Hepatocyte (in vitro differentiated cells): ENCODE data around the gene WDFY4. TPM values are rescaled to one million over a fixed set of nuclear protein-coding genes. Genes with fewer than 3 reads are reported as not detected.
A peak's percentile ranks its signal among the peaks of the same experiment; 100 is the strongest.

Experiments used
- DNase-seq: peaks from one replicate; pipeline ENCODE4 v3.0.0-alpha.2; 2016; ENCODE audit warnings: low spot score
- H2AFZ ChIP-seq: fragments of 200-600 bp; sonication (generic); 2 replicates; pipeline ENCODE4 v1.6.0; 2016; ENCODE audit warnings: antibody characterized with exemption, mild to moderate bottlenecking
- H3K27ac ChIP-seq: fragments of 200-600 bp; sonication (generic); 2 replicates; pipeline ENCODE4 v1.5.1; 2016; ENCODE audit warnings: mild to moderate bottlenecking
- H3K27me3 ChIP-seq: fragments of 200-600 bp; sonication (generic); 2 replicates; pipeline ENCODE4 v1.6.1; 2016
- H3K36me3 ChIP-seq: fragments of 200-600 bp; sonication (generic); replicated peaks from 2 replicates; pipeline ENCODE4 v1.5.1; 2016; ENCODE audit warnings: low read depth; ENCODE audit not compliant: insufficient read depth
- H3K4me1 ChIP-seq: fragments of 200-600 bp; sonication (generic); 2 replicates; pipeline ENCODE4 v1.5.1; 2016; ENCODE audit warnings: mild to moderate bottlenecking, moderate library complexity; ENCODE audit not compliant: insufficient read depth
- H3K4me2 ChIP-seq: fragments of 200-600 bp; sonication (generic); 2 replicates; pipeline ENCODE4 v1.6.0; 2016
- H3K4me3 ChIP-seq: fragments of 200-600 bp; sonication (generic); 2 replicates; pipeline ENCODE4 v1.5.1; 2016; ENCODE audit warnings: mild to moderate bottlenecking
- H3K79me2 ChIP-seq: fragments of 200-600 bp; sonication (generic); 2 replicates; pipeline ENCODE4 v1.6.0; 2017; ENCODE audit warnings: mild to moderate bottlenecking
- H3K9me2 ChIP-seq: fragments of 200-600 bp; sonication (generic); replicated peaks from 2 replicates; pipeline ENCODE4 v1.6.0; 2017; ENCODE audit warnings: mild to moderate bottlenecking; ENCODE audit not compliant: insufficient read depth
- H3K9me3 ChIP-seq: fragments of 200-600 bp; sonication (generic); 2 replicates; pipeline ENCODE4 v1.5.1; 2016; ENCODE audit warnings: low read depth, mild to moderate bottlenecking
- H4K20me1 ChIP-seq: fragments of 200-600 bp; sonication (generic); 2 replicates; pipeline ENCODE4 v1.6.0; 2016; ENCODE audit warnings: mild to moderate bottlenecking; ENCODE audit not compliant: insufficient read depth, poor library complexity, severe bottlenecking
- EZH2 ChIP-seq: fragments of 200-600 bp; sonication (generic); IDR thresholded peaks from 2 replicates; pipeline ENCODE4 v1.6.1; 2016; ENCODE audit warnings: antibody characterized with exemption, mild to moderate bottlenecking, borderline replicate concordance
- EZH2phosphoT487 ChIP-seq: fragments of 200-600 bp; sonication (generic); IDR thresholded peaks from one replicate; pipeline ENCODE4 v1.6.1; 2018; ENCODE audit warnings: antibody characterized with exemption, mild to moderate bottlenecking, low read depth, moderate library complexity; ENCODE audit not compliant: unreplicated experiment, severe bottlenecking
- WGBS: methylation state at CpG from one replicate; pipeline ENCODE4 v1.1.6; 2016; ENCODE audit warnings: low lambda C conversion rate; ENCODE audit errors: missing lambda C conversion rate; 5-methylcytosine and 5-hydroxymethylcytosine counted together
- polyA plus RNA-seq: library from polyadenylated mRNA; unstranded; fragments of >200 nt; fragmentation: Nextera tagmentation; extraction: Ambion mirVana; gene quantifications from 2 replicates; pipeline ENCODE4 v1.2.1, GENCODE V29; 2016
- total RNA-seq: library from RNA; depleted of rRNA; stranded (reverse); fragments of >200 nt; gene quantifications from 2 replicates; pipeline ENCODE4 v1.2.3, GENCODE V29; 2014
- TF ChIP-seq, protein P1 (sequence below): fragments of 200-600 bp; sonication (generic); IDR thresholded peaks from 2 replicates; pipeline ENCODE4 v1.5.1; 2016; ENCODE audit warnings: antibody characterized with exemption, mild to moderate bottlenecking; ENCODE audit not compliant: poor library complexity

The WDFY4 gene
- total and polyA plus RNA-seq, 2 experiments from 2014 or later = 0.43 to 0.91 TPM

DNA sequence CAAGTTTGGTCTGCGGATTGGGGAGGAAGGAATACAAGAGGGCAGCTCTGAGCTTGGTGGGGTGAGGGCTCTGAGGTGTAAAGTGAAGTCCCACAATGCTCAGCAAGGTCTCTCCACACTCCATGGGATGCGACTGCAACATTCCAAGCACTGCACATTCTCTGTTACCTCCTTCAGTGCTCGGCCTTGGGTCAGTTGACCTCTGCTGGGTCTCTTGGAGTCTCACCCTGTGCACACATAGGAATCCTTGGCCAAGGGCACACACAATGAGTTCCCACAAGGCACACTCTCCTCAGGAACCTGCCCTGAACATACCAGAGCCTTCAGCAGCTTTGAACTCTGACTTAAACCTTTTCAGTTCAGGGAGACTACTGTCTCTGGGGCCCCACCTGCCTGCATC, 2.4 kb upstream of the WDFY4 start:
- Histone ChIP-seq H3K27me3 (no peaks in the 10 kb centered on the region), H3K9me3 (no peaks in the 10 kb centered on the region), H2AFZ (no peak overlapping the region), H3K79me2 (no peaks in the 10 kb centered on the region), H3K36me3 (no peaks in the 10 kb centered on the region), H3K4me2 (no peak overlapping the region), H4K20me1 (no peaks in the 10 kb centered on the region), H3K4me3 (no peak overlapping the region), H3K9me2 (no peaks in the 10 kb centered on the region), H3K4me1 (no peaks in the 10 kb centered on the region), H3K27ac (no peak overlapping the region)
- TF ChIP-seq, protein P1, sequence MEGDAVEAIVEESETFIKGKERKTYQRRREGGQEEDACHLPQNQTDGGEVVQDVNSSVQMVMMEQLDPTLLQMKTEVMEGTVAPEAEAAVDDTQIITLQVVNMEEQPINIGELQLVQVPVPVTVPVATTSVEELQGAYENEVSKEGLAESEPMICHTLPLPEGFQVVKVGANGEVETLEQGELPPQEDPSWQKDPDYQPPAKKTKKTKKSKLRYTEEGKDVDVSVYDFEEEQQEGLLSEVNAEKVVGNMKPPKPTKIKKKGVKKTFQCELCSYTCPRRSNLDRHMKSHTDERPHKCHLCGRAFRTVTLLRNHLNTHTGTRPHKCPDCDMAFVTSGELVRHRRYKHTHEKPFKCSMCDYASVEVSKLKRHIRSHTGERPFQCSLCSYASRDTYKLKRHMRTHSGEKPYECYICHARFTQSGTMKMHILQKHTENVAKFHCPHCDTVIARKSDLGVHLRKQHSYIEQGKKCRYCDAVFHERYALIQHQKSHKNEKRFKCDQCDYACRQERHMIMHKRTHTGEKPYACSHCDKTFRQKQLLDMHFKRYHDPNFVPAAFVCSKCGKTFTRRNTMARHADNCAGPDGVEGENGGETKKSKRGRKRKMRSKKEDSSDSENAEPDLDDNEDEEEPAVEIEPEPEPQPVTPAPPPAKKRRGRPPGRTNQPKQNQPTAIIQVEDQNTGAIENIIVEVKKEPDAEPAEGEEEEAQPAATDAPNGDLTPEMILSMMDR = no peak
- no peak for TF ChIP-seq EZH2
- TF ChIP-seq EZH2phosphoT487 = no peak
- DNase-seq = peak; percentile 4
- 77% methylated on average over 3 of the region's 3 CpGs for WGBS

DNA sequence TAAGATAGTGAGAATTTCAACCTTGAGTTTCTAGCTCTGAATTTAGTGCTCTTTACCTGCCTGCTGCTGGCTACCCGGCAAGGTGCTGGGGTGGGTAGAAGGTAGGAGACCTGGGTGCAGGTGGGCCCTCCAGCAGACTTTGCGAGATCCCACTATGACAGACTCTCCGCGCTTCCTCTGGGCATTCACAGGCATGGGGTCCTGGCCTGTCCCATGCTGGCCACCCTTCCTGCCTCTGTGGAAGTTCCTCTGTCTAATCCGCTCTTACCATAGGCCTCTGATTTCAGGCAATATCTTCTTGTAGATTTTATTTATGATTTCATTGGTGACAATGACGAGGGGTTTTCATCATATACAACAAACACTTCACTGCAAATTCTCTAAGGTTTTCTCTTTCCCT, 1.2 kb upstream of the WDFY4 start:
- Histone ChIP-seq H3K4me2 (no peak overlapping the region), H3K4me1 (no peaks in the 10 kb centered on the region), H4K20me1 (no peaks in the 10 kb centered on the region), H3K4me3 (no peak overlapping the region), H3K27ac (no peak overlapping the region), H3K9me3 (no peaks in the 10 kb centered on the region), H2AFZ (no peak overlapping the region), H3K9me2 (no peaks in the 10 kb centered on the region), H3K27me3 (no peaks in the 10 kb centered on the region), H3K36me3 (no peaks in the 10 kb centered on the region), H3K79me2 (no peaks in the 10 kb centered on the region)
- WGBS = 93% methylated on average over 6 of the region's 6 CpGs
- TF ChIP-seq EZH2phosphoT487 (no peak), EZH2 (no peak)
- TF ChIP-seq, protein P1 = no peak
- DNase-seq = no peak

DNA sequence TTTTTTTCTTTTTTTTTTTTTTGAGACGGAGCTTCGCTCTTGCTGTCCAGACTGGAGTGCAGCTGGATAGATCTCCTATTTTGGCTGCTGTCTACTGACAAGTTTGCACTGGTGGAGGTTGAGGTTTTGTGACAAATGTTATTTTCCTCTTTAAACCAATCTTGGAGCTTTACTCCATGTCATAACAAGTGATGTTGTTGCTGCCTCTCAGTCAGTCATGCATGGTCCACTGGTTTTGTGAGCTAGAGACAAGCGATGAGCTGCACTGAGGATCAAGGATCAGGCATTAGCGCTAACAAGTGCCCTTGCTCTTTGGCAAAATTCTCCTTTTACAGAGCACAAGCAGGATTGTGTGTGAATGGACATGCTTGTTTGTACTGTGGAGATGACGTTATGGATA, 805 bp upstream of the WDFY4 start:
- H3K4me2 ChIP-seq = no peak overlapping the region
- H3K36me3 ChIP-seq = no peaks in the 10 kb centered on the region
- WGBS = 78% methylated on average over 5 of the region's 5 CpGs
- no peak for DNase-seq
- no peaks in the 10 kb centered on the region for H3K79me2 ChIP-seq
- H3K27me3 ChIP-seq = no peaks in the 10 kb centered on the region
- no peaks in the 10 kb centered on the region for H3K9me2 ChIP-seq
- no peaks in the 10 kb centered on the region for H3K9me3 ChIP-seq
- no peaks in the 10 kb centered on the region for H3K4me1 ChIP-seq
- TF ChIP-seq, protein P1 = no peak
- no peak for TF ChIP-seq EZH2phosphoT487
- no peak for TF ChIP-seq EZH2
- no peak overlapping the region for H2AFZ ChIP-seq
- no peak overlapping the region for H3K4me3 ChIP-seq
- H3K27ac ChIP-seq = no peak overlapping the region
- H4K20me1 ChIP-seq = no peaks in the 10 kb centered on the region

DNA sequence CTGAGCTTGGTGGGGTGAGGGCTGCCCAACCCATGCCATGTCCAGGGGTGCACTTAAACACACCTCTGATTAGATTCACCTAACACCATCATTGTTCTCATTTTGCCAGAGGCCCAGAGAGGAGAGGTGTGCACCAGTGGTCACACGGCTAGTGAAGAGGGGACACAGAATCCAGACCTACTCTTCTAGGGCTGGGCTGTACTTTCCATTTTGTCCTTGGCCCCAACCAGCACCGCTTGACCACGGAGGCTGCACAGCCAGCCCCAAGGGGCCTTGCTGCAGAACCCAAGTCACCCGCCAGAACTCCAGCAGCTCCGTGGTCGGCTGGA, 246 bp upstream of the WDFY4 start:
- H3K9me3 ChIP-seq = no peaks in the 10 kb centered on the region
- no peaks in the 10 kb centered on the region for H3K9me2 ChIP-seq
- no peak overlapping the region for H3K4me2 ChIP-seq
- H3K27me3 ChIP-seq = no peaks in the 10 kb centered on the region
- no peaks in the 10 kb centered on the region for H3K36me3 ChIP-seq
- H4K20me1 ChIP-seq = no peaks in the 10 kb centered on the region
- no peak overlapping the region for H3K27ac ChIP-seq
- WGBS = 92% methylated on average over 6 of the region's 6 CpGs
- no peak overlapping the region for H3K4me3 ChIP-seq
- no peak for DNase-seq
- no peak for TF ChIP-seq EZH2phosphoT487
- TF ChIP-seq, protein P1 = no peak
- no peak for TF ChIP-seq EZH2
- no peaks in the 10 kb centered on the region for H3K79me2 ChIP-seq
- H2AFZ ChIP-seq = no peak overlapping the region
- no peaks in the 10 kb centered on the region for H3K4me1 ChIP-seq
